Fibroblast of skin of scalp (primary cell): ENCODE measurements around the gene C6orf132.
A peak's percentile ranks its signal among the peaks of the same experiment; 100 is the strongest.

Experiments
- DNase-seq: peaks from one replicate; pipeline ENCODE4 v3.0.0-alpha.2; 2013

The C6orf132 gene

GRCh38 chr6:42133926-42134325, 8.5 kb downstream of the C6orf132 start:
- no peak for DNase-seq

GRCh38 chr6:42131531-42131930, 10.9 kb downstream of the C6orf132 start:
- DNase-seq = peak; percentile 56

GRCh38 chr6:42129360-42129676, 13.1 kb downstream of the C6orf132 start:
- DNase-seq = no peak

- no peak for DNase-seq
Observed at GRCh38 chr6:42128460-42129359, 13.7 kb downstream of the C6orf132 start.

- DNase-seq = no peak
Observed at GRCh38 chr6:42125663-42126062, 16.8 kb downstream of the C6orf132 start.

- DNase-seq = no peak
Observed at GRCh38 chr6:42125231-42125630, 17.2 kb downstream of the C6orf132 start.

- no peak for DNase-seq
Observed at GRCh38 chr6:42124223-42124836, 18.1 kb downstream of the C6orf132 start.

- no peak for DNase-seq
Observed at GRCh38 chr6:42123379-42124103, 18.9 kb downstream of the C6orf132 start.

- peak; percentile 65 for DNase-seq
Observed at GRCh38 chr6:42120895-42121865, 21.2 kb downstream of the C6orf132 start.

GRCh38 chr6:42118162-42119001, 24.0 kb downstream of the C6orf132 start:
- DNase-seq = no peak

GRCh38 chr6:42117843-42118161, 24.6 kb downstream of the C6orf132 start:
- no peak for DNase-seq

- no peak for DNase-seq
Observed at GRCh38 chr6:42113936-42114636, 28.3 kb downstream of the C6orf132 start.

GRCh38 chr6:42112351-42112750, 30.1 kb downstream of the C6orf132 start:
- no peak for DNase-seq

GRCh38 chr6:42110683-42111082, 31.7 kb downstream of the C6orf132 start:
- no peak for DNase-seq

GRCh38 chr6:42108071-42108470, 34.3 kb downstream of the C6orf132 start:
- no peak for DNase-seq

GRCh38 chr6:42106112-42107023, 36.1 kb downstream of the C6orf132 start:
- DNase-seq = no peak

- DNase-seq = no peak
Observed at GRCh38 chr6:42105709-42106108, 36.7 kb downstream of the C6orf132 start.

- no peak for DNase-seq
Observed at GRCh38 chr6:42105156-42105648, 37.2 kb downstream of the C6orf132 start.

- no peak for DNase-seq
Observed at GRCh38 chr6:42104804-42105125, 37.7 kb downstream of the C6orf132 start.
